Renal cortex interstitium (tissue), 11 donors: ENCODE results near the gene CACNA1C. TPM values are rescaled to one million over a fixed set of nuclear protein-coding genes. Genes with fewer than 3 reads are reported as not detected.
"Not testable (repeated sequence)": the region's sequence is repeated elsewhere in the genome, so short reads cannot be mapped to it uniquely, and the experiment has no call there.

Source experiments
- DNase-seq, 11 donors: peaks; one replicate each; pipeline ENCODE4 v3.0.0-alpha.2; 2013; ENCODE audit warnings: low read depth in 9 of 11, low spot score in 4 of 11; ENCODE audit errors: extremely low read depth in 1 of 11
- polyA plus RNA-seq, 3 donors: library from polyadenylated mRNA; unstranded; fragments of 120-200 nt; gene quantifications; one replicate each; pipeline ENCODE4 v1.2.1, GENCODE V29; 2013; ENCODE audit not compliant: insufficient read length in 3 of 3

CACNA1C gene
- polyA plus RNA-seq, 3 donors = 7.2 to 13.1 (median 7.8) TPM

DNA sequence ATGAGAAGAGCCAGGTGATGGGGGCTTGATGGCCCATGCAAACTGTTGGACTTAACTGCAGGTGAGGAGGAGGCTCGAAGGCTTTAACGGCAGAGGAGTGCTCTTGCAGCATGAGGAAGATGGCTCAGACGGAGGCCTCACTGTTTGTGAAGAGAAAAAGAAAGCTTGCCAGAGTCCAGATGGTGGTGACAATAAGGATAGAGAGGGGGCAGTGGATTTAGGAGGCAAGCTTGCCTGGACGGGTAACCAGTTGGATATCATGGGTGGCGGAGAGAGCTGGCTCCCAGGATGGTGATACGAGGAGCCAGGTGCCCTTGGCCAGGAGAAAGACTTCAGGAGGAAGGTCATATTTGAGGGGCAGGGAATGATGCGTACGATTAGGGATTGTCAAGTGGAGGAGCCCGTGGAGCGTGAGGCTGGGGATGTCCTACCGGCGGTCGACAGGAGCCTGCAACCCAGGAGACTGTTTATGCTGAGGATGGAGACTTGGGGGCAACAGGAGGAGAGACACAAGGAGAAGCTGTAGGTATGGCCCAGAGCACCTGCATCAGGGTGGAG, 71.8 kb downstream of the CACNA1C start:
- no peak for DNase-seq

DNA sequence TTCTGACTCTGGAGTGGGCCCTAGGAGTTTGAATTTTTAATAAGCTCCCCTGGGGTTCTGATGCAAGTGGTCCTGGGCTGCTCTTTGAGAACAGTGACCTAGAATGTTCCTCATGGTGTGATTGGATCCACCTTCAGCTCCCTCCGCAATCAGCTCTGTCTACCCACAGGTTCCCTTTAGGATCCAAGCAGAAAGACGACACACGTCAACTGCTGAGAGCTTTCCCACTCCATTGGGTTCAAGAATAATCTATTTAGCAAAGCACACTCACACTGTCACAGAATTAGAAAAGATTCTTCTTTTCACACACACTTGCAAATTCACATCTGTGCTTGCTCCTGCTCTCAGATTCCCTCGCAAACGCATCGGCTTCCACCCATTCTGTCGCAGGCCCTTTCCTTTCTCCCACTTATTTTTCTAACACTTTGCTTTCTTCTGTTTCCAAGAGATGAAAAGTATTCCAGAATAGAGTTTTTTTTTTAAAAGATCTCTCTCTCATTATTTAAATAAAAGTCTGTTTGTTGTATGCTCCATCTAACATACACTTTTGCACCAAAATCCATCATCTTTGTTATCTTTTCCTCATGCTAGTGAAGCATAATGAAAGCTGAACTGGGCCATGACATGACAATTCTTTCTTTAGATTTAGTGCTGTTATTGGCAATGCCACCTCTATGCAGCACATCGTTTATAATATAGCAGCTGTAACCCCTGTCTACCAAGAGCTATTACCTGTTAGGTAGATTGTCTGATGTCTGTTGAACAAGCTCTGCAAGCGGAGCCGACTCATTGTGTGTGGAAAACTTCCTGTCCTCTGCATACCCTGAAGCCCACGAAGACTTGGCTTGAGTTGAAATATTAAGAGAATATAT, 73.1 kb downstream of the CACNA1C start:
- no peak for DNase-seq

DNA sequence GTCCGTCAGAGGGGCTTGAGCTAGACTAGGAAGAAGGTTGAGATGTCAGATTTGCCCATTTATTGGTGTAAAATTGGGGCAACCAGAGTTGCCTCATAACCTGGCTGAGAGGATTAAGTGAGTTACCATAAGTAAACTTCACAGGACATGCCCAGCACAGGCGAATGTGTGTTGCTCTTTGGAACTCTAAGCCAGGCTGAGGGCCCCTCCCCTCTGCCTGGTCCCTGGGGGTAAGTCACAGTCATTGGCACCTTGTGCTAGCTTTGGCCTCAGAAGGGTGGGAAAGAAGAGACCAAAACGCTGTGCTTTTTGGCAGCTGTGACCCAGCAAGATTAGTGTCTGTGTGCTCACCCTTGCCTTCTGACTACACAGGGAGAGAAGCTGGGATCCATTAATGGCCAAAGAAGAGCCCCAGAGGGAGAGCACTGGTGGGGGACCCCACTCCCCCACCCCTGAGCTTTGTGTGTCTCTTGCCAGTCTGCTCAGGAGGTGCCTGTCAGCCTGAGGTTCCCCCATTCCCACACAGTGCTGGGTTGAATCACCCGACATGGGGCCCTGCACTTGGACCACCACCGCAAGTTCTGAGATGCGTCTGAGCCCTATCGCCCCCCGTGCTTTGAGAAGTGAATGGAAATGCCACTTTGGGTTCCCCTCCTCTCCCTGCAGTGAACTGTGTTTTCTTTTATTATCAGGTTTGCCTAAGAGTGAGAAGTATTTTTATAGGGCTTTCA, 74.1 kb downstream of the CACNA1C start:
- no peak for DNase-seq

DNA sequence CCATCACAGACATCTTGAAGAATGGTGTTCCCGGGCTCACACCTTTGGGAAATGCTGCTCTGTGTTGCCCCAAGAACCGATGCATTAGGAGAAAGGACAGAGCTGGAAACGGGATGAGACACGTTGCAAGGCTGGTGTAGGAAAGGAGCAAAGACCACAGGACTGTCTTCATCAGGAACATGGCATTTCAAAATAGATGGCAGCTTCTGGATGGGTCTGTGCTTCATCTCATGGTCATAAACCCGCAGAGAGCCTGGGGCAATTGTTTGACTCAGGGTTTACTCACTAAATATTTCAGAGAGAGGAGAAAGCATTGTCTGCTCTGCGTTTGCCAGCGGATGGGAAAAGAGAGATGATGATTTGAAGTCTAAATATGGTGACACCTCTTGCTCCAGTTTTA, 76.3 kb downstream of the CACNA1C start:
- DNase-seq = no peak

DNA sequence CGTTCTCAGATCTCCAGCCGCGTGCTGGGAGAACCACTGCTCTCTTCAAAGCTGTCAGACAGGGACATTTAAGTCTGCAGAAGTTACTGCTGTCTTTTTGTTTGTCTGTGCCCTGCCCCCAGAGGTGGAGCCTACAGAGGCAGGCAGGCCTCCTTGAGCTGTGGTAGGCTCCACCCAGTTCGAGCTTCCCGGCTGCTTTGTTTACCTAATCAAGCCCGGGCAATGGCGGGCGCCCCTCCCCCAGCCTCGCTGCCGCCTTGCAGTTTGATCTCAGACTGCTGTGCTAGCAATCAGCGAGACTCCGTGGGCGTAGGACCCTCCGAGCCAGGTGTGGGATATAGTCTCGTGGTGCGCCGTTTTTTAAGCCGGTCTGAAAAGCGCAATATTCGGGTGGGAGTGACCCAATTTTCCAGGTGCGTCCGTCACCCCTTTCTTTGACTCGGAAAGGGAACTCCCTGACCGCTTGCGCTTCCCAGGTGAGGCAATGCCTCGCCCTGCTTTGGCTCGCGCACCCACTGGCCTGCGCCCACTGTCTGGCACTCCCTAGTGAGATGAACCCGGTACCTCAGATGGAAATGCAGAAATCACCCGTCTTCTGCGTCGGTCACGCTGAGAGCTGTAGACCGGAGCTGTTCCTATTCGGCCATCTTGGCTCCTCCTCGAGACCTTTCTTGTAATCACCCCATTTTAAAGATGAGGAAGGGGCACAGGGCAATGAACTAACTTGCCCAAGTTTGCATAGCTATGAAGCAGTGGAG, 83.1 kb downstream of the CACNA1C start:
- DNase-seq = not testable (repeated sequence)

DNA sequence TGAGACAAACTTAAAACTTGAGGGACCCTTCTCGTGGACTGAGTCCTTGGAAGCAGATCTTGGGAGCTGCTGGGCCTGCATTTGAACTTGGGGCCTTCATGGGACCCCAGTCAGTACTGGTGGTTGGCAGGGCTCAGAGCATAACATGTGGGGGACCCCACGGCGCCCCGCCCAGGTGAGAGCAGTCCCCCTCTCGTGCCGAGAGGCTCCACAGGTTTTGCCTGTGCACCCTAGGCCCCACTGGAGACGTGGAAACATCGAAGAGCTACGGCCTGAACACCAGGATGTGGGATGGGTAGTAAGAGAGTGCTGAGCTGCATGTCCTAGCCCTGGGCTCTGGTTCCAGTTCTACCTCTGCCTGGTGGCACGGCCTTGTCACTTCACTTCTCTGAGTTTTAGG, 84.1 kb downstream of the CACNA1C start:
- DNase-seq = no peak

DNA sequence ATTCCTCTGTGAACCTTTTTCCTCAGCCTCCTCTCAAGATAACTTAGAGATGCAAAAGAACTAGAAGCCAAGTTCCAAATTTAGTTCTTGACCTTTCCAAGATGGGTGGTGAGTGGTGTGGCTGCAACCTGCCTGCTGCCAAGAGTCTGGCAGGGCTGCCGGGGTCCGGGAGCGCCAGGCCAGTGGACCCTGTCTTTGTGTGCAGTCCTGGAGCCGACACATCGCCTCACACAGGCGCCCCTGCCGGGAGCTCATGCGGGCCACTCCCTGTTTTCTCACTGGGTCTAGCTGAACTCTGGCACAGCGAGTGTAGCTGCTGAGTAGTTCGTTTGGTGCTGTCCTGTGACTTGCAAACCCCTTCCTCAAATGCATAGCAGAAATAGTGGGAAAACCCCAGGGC, 84.9 kb downstream of the CACNA1C start:
- no peak for DNase-seq

DNA sequence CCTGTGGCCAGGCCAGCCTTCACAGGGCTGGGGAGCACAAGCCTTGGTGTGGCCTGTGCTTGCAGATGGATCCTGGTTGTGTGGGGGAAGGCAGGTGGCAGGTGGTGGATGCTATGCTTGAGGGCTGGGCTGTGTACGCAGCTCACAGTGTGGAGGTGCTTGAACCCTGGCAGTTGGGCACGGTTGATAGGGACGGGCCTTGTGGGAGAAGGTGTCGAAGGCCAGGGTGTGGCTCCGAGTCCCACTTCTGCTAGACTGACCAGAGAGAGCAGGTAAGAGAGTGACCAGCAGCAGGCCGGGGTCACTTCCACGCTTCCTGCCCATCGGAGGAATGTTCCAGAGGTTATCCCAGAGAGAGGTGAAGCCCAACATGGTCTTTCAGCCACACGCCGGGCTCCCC, 85.5 kb downstream of the CACNA1C start:
- no peak for DNase-seq

DNA sequence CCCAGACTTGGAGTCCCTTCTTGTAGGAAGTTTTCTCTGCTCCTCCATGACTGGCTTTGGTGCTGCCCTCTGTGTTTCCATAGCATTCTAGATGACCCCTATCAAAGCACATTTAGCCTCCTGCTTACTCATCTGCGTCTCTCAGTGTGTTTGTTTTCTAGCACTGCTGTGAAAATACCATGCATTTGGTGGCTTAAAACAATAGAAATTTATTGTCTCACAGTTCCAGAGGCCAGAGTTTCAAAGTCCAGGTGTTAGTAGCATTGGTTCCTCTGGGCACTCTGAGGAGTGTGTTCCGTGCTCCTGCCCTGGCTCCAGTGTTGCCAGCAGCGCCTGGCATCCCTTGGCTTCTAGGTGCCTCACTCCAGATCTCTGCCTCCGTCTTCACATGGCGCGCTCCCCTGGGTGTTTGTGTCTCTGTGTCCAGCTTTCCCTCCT, 86.1 kb downstream of the CACNA1C start:
- DNase-seq = no peak

DNA sequence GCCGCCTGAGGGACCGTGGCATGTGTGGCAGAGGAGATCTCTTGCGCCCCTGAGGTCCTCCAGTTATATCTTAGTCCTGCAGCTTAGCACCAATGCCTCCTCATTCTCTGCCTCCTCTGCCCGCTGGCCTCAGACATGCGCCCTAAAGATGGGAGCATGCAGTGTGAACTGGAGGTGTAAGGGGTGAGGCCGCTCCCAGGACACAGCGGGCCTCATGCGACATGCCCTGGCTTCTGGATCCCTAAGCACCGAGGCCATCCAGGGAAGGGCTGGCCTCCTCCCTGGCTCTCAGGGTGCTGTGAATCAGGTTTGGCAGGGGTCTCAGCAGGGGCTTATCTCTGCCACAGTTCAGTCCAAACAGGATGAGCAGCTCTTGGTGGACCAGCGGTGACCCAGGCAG, 86.9 kb downstream of the CACNA1C start:
- DNase-seq = no peak

DNA sequence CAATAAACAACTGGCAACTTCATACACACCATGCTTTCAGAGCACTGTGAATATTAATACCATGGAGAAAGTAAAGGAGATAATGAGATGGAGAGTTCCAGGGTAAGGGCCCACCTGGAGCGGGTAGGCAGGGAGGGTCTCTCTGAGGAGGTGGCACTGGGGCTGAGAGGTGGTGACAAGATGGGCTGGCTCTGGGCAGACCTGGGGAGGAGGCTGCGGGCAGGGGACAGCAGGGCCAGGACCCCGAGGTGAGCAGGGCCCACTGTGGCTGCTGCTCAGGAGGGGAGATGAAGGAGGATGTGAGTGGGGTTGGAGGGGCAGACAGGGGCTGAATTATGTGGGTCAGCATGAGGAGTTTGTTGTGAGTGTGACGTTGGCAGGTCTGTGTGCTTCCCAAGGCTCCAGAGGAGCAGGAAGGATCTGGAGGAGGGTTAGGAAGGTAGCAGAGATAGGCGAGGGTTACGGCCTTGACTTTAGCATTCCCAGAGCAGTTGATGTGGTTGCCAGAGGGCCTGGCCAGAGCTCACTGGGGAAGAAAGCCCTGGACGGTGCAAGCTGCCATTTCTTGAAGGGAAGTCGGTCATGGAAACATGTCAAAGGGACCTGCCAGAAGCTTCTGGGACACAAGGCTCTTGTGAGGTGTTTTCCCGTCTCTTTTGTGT, 88.2 kb downstream of the CACNA1C start:
- no peak for DNase-seq

DNA sequence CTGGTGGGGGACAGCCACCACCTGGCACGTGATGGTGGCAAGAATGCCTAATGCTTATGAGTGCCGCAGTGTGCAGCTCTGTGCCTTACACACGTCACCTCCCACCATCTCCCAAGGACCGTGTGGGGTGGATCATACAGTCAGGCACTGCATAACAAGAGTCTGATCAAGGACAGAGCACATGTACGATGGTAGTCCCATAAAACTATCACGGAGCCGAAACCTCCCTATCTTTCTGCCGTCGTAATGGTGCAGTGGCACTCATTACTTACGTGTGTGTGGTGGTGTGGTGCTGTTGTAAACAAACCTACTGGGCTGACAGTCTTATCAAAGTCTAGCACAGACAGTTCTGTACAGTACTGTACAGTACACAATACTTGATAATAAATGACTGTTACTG, 89.3 kb downstream of the CACNA1C start:
- DNase-seq = no peak

DNA sequence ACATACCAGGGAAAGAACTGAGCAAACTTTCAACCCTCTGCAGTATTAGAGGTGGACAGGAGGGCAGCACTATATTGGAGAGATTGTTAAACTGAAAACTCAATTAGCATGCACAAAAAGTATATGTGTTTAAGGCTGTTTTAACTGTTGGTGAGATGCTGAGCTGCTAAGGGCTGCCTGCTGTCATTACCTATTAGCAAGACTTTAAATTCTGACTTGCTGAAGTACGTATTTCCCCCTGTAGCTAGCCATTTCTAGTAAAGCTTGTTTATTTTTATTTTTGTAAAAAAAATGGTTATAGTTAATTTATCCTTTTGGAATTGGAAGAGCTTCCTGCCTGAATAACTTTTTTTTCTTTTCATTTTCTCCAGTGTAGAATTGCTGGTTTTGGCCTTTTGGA, 92.2 kb downstream of the CACNA1C start:
- no peak for DNase-seq

DNA sequence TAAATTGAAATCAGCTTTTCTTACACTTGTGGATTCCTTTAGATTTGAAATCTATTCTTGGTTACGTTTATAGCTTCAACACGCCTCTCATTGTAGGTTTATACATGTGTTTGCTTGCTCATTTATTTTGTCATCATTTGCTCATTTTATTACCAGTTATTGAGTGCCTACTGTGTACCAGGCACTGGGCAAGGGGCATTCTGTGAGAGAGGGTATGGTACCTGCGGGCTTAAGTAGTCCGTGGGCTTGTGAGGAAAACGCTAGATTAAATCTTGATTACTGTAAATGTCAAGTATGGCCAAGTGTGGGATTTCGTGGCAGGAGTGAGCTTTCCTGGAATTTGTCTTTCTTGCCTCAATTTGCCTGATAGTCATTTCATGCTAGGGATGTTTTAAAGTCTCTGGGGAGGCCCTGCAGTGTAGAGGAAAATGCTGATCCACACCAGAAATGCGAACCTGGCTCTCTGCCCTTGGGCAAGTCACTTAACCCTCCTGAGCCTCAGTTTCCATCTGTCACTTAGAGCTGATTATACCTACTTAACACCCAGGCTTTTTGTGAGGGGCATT, 92.7 kb downstream of the CACNA1C start:
- no peak for DNase-seq

DNA sequence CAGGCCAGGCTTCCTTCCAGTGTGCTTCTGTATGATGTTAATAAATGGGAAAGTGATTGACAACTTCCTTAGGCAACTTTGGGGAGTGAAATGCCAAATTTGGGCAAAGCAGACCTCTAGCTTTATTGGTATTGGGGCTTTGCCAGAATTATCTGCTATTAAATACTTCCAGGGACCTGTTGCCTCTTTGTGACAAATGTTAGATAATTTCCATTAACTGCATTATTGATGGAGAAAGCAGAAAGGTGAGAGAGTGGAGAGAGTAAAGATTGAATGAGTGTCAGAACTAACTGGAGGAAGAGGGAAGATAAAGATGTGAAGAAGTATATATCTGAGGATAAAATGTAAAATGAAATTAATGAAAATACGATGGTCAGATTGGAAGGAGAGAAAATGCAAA, 94.5 kb downstream of the CACNA1C start:
- DNase-seq = no peak

DNA sequence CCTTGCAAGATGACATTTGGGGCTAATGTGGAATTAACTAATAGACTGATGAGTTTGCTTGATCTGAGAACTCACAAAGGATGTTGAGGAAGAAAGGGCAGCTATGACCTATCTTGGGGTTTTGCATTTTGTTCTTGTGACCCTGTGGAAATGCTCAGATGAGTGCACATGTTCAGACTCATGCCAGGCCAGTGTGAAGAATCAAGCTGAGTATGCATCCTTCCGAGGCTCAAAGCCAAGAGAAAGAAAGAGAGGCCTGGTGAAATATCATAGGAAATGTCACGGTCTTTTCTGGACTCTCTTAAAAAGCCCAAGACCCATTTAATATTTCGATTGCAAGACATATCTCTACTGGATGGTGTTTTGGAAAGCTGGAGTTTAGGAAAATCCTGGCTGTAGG, 96.3 kb downstream of the CACNA1C start:
- DNase-seq = no peak

DNA sequence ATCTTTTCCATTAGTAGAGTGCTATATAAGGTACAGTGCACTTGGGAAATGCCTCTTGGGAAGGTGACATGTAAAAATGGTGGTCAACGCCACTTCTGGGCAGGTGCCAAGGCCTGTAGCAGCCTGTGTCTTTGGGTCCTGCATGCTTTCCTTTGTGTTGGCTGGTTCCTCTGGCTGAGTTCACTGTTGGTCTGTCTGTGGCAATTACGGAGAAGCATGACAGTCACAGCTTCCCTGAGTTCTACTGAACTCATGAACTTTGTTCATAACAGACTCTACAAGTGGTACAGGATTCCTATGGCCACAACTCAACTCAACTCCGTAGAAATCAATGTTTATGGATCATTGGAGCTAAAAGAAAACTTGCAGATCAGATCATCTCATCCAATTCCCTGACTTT, 98.0 kb downstream of the CACNA1C start:
- DNase-seq = no peak

DNA sequence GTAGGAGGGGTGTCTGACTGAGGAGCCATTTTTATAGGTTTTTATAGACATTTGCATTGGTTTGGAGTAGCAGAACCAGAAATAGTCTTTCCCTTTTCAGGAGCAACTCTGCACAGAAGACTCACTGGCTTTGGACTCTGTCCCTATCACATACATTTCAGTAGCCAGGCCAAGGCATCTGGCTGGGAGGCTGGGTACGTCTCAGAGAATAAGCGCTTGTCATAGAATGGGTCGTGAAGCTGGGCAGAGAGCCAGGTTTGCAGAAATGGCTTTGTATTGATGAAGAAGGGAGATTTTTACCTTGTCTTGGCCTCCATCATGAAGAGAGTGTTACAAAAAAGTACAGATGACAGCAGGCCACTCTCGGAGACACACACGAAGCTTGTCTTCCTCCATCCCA, 98.6 kb downstream of the CACNA1C start:
- no peak for DNase-seq

DNA sequence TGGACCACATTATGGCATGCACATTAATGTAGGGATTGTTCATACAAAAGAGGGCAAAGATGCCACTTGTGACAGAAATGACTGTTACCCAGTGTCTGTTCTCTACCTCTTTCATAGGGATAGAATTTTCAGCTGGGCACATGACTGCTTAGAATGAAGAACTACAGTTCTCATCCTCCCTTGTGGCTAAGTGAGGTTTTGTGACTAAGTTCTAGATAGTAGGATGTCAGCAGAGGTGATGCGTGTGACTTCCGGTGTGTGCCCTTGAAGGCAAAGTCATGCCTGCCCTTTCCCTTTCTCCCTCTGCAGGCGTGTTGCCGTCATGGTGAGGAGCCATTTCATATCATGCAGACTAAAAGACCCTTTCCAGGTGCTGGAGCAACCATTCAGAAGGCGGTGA, 99.3 kb downstream of the CACNA1C start:
- DNase-seq = no peak
